HK-2 (cell line): ENCODE results near the gene APLN.

ENCODE experiments used
- DNase-seq: peaks from one replicate; pipeline ENCODE4 v3.0.0-alpha.2; 2018; ENCODE audit not compliant: unreplicated experiment

Gene APLN, protein sequence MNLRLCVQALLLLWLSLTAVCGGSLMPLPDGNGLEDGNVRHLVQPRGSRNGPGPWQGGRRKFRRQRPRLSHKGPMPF

DNA sequence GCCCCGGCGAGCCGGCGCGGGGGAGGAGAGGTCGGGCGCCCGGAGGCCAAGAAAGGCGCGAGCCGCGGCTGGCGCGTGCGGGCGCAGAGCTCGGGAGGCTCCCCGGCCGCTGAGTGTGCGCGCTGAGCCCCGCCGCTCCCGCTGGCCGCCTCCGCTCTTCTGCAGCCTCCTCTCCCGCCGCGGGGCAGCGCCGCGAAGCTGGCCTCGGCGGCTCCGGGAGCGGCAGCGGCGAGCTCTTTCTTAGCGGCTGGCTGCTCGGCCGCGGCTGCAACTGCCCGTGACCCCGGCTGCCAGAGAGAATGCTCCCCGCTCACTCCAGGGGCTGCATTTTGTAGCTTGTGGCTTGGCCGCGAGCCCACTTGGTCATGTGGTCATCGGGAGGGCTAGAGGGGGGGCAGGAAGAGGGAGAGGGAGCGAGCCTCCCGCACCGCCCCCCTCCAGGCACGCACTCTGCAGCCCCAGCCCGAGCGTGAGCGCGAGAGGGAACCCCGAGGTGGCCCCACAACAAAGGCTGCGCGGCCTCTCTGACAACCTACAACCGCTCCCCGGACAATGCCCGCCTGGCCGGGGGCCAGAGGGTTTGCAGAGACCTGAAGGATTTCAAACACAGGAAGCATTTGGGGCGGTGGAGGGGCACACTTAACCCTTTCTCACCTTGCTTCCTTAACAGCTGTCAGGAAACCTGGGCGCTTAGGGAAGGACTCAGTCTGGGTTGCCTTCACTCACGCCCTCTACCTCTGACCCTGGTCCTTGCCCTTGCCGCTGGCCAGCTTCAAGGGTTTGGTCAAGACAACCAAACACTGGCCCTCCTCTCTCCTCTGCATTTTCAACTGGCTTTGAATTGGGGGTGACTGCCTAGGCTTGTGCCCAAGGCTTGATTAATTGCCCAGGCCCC is at the start of gene APLN:
APLN (minus strand) TSS at position 305 of the 895 bp plus-strand sequence. CDS start 326 bp downstream, outside the sequence.
- DNase-seq = peak; percentile 51

DNA sequence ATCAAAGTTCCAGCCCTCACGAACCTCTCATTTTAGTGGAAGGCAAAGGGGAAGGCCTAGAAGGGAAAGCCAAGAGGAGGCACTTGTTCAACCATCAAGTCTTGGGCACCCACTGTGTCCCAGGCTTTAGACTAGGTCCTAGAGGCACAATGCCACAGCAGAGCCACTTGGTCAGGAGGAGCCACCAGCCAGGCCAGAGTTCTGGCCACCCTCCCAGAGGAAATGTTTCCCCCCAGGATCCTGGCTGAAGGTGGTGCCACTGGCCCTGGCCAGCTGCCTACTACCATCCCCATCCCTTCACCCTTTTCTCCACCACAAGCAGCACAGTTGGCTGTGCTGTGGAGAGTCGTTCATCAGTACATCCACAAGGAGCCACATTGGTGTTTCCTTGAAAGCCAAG is 49.7 kb upstream of the APLN start:
- no peak for DNase-seq

- no peak for DNase-seq
These were observed 46.9 kb upstream of the APLN start for GRCh38 chrX:129701624-129702069.

DNA sequence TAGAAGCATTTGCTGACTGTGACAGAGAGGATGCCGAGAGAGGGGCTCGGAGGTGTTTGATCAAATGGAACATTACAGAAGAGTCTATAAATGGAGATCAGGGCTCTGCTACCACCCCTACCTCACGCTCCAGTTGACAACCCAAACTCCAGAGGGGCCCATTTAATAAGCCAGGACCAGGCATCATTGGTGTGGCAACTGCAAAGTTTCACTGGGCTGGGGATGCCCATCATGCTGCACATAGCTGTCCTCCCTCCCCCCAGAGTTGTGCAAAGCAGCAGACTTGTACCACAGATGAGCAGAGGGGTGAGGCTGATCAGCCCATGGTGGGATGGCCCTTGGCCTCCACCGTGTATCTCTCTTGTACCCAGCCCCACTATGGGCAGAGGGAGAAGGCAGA is 45.8 kb upstream of the APLN start:
- DNase-seq = no peak

- DNase-seq = no peak
These were observed 43.4 kb upstream of the APLN start for GRCh38 chrX:129698150-129698549.

DNA sequence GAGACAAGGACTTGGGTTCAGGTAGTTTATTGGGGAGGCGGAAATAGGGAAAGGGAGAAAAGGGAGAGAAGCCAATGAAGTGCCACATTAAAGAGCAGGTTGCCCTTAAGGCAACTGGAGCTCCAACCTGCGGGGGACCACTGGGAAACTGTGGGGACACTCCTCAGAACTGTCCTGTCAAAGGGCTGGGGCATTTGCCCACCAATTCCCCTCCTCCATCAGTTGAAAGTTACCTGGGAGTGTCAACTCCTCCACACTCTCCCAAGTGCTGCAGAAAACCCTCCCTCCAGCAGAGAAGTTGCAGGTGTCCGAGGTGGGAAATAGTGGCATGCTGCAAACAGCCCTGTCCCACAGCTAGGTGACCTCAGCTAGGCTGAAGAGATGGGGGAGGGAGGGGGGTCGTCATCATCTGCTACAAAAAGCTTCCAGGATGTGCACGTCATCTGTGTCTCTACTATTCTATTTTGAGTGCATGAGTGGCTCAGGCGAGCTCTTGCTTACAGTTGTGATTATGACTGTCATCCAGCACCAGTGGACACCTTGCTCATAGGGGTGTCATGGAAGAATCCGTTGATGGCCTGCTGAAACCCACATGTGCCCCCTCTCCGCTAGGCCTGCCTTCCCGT is 42.6 kb upstream of the APLN start:
- no peak for DNase-seq

- DNase-seq = no peak
These were observed 41.9 kb upstream of the APLN start for GRCh38 chrX:129696463-129697155.

DNA sequence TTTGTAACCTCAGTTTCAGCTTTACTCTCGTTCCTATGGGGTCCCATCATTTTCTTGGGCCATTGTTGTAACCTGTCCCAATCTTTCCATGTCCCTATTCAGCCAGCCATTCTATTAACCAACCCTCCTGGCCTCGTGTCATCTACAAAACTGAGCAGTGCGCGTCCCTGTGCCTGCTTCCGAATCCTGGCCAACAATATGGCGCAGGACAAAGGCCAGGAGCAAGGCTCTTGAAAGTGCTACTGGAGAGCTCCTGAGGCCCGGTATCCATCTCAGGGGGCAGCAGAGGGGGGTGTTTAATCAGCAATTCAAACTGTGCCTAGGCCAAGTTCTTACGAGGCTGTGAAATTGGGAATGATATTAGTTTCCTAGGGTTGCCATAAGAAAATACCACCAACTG is 41.2 kb upstream of the APLN start:
- DNase-seq = no peak

DNA sequence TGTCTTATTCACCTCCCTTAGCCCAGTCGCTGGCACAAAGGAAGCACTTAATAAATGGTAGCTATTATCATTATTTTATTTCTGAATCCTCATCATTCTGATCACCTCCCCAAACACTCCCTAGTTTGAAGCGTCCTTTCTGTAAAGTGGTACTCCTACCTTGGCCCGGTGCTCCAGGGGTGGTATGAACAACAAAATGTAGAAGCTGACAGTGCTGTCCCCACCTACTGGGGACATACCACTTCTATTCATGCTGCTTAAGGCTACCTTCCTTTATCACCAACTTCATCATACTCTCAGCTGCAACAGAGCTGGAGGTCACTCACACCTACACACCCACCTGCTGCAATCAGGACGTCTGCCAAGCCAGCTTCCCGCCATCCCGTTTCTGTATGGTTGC is 40.8 kb upstream of the APLN start:
- no peak for DNase-seq

DNA sequence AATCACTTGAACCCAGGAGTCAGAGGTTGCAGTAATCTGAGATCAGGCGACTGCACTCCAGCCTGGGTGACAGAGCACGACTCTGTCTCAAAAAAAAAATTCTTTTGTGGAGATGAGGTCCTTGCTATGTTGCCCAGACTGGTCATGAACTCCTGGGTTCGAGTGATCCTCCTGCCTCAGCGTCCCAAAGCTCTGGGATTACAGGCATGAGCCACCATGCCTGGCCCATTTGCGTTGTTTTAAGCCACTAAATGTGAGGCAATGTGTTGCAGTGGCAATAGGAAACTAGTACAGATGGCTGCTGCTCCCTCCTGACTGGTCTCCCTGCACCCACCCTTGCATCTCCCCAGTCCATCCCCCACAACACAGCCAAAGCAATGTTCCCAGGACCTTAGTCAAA is 40.0 kb upstream of the APLN start:
- DNase-seq = no peak

DNA sequence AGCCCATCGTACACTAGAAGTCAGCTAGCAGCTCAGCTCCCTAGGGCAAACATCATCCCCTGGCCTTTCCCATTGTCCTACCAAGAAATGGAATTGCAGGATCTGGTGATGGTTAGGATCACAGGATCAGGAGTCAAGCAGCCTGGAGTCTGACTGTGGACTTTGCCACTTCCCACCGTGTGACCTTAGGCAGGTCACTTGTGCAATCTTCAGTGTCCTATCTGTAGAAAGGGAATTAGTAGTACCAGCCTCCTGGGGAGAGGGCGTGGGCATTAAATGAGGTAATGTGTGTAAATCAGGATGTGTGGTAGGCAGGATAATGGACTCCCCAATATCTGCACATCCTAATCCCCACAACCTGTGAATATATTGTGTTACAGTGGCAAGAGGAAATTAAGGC is 38.6 kb upstream of the APLN start:
- DNase-seq = no peak

- no peak for DNase-seq
These were observed 35.7 kb upstream of the APLN start for GRCh38 chrX:129690435-129690834.

DNA sequence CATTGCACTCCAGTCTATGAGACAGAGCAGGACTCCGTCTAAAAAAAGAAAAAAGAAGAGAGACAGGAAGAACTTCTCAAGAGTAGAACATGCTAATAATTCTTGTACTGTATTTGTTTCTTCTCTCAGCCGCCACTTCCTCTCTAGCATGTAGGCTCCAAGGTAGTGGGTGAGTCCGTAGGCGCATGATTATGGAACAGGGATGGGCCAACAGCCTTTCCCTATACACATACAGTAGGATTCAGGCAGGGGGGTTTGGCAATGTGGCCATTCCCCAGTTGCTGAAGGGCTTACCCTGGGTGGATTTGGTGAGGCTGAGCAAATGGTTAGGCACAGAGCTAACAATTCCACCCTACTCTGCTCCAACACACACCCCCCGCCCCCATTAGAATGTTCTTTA is 35.0 kb upstream of the APLN start:
- DNase-seq = no peak

DNA sequence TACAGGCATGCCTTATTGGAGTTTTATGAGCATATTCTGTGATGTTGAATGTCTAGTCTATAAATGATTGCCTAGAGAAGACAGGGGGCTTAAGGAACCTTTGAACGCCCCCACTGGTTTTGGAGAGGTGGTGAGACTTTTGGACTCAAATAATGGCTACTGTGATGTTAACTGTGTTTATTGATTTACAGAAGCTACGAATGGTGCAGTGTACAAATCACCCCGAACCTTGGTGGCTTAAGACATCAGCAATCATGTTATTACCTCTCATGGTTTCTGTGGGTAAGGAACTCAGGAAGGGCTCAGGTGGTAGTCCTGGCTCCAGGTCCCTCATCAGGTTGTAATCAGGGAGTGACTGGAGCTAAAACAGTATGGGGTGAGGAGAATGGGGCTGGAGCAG is 33.3 kb upstream of the APLN start:
- DNase-seq = no peak

- no peak for DNase-seq
These were observed 31.7 kb upstream of the APLN start for GRCh38 chrX:129686422-129686948.

- DNase-seq = no peak
These were observed 28.2 kb upstream of the APLN start for GRCh38 chrX:129682979-129683378.

- no peak for DNase-seq
These were observed 25.1 kb upstream of the APLN start for GRCh38 chrX:129679901-129680300.

GRCh38 chrX:129678614-129679195 is 23.9 kb upstream of the APLN start:
- peak; percentile 41 for DNase-seq

DNA sequence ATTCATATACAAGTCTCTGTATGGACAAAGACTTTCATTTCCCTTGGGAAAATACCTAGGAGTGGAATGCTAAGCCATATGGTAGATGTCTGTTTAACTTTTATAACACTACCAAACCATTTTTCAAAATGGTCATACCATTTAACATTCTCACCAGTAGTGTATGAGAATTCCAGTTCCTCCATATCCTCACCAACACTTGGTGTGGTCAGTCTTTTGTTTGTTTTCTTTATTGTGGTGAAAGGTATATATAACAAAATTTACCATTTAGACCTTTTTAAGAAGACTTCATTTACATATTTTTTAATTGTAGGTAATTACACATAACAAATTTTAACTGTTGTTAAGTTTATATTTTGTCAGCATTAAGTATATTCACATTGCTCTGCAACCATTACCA is 12.7 kb upstream of the APLN start:
- DNase-seq = no peak

- DNase-seq = peak; percentile 68
These were observed 11.3 kb upstream of the APLN start for GRCh38 chrX:129665916-129666644.

DNA sequence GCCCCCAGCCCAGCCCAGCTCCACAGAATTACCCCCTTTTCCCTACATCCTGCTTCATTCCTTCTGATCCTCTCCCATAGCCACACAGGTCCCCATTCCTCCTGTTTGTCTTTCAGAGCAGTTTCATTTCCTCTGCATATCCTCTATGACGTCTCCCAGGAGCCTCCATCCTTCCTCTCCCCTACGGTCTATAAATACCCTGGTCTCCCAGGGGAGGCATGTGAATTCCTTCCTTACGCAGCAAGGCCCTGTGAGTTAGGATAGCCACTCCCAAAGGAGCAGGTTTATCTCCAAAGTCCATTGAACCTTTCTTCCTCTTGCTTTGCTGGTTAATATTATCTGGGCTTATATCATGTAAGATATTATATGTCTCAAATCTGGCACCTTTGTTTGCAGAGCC is 8.4 kb upstream of the APLN start:
- DNase-seq = no peak
